ENCODE results near the gene CYP4V2. TPM values are rescaled to one million over a fixed set of nuclear protein-coding genes. Genes with fewer than 3 reads are reported as not detected.
A peak's percentile ranks its signal among the peaks of the same experiment; 100 is the strongest.

CYP4V2 gene
- total RNA-seq, 3 donors from 2014 or later, result 28.2 to 40.8 (median 36.6) TPM

GRCh38 chr4:186148336-186148975 lies 42.9 kb upstream of the CYP4V2 start:
- no peaks in the 10 kb centered on the region for H3K36me3 ChIP-seq
- intact Hi-C loops (cut with DNase I; ENCODE audit: low total_unique reads), result no loop called here
- H3K27me3 ChIP-seq, result no peaks in the 10 kb centered on the region
- H3K9me3 ChIP-seq, result no peaks in the 10 kb centered on the region
- DNase-seq (ENCODE audit: low spot score in 2 of 2), result no peak
- TF ChIP-seq CTCF (IDR thresholded peaks at IDR 0.05) (no peak), POLR2AphosphoS5 (IDR thresholded peaks at IDR 0.05) (no peak), POLR2A (IDR thresholded peaks at IDR 0.05) (no peak)
- no peak overlapping the region for H3K27ac ChIP-seq
- no peaks in the 10 kb centered on the region for H3K4me1 ChIP-seq
- H3K4me3 ChIP-seq, result no peak overlapping the region

- no peaks in the 10 kb centered on the region for H3K36me3 ChIP-seq
- no peaks in the 10 kb centered on the region for H3K4me1 ChIP-seq
- peak overlapping the region; percentile 16 to 43 (median 17) for H3K4me3 ChIP-seq
- H3K27me3 ChIP-seq, result no peaks in the 10 kb centered on the region
- H3K9me3 ChIP-seq, result no peaks in the 10 kb centered on the region
- TF ChIP-seq POLR2A (IDR thresholded peaks at IDR 0.05), result no peak
- TF ChIP-seq CTCF (IDR thresholded peaks at IDR 0.05), result peak in 2 of 3 donors; percentile 43 to 77
- no peak for TF ChIP-seq POLR2AphosphoS5 (IDR thresholded peaks at IDR 0.05)
- intact Hi-C loops (cut with DNase I; ENCODE audit: low total_unique reads), result no loop called here
- peak overlapping the region in 1 of 2 donors; percentile 36 for H3K27ac ChIP-seq
- no peak for DNase-seq (ENCODE audit: low spot score in 2 of 2)
Measured at GRCh38 chr4:186149872-186150271, 41.5 kb upstream of the CYP4V2 start.

GRCh38 chr4:186150926-186151325 lies 40.4 kb upstream of the CYP4V2 start:
- H3K4me1 ChIP-seq, result no peaks in the 10 kb centered on the region
- no peak for DNase-seq (ENCODE audit: low spot score in 2 of 2)
- intact Hi-C loops (cut with DNase I; ENCODE audit: low total_unique reads), result no loop called here
- H3K27me3 ChIP-seq, result no peaks in the 10 kb centered on the region
- no peak overlapping the region for H3K4me3 ChIP-seq
- no peak overlapping the region for H3K27ac ChIP-seq
- TF ChIP-seq CTCF (IDR thresholded peaks at IDR 0.05) (no peak), POLR2A (IDR thresholded peaks at IDR 0.05) (no peak), POLR2AphosphoS5 (IDR thresholded peaks at IDR 0.05) (no peak)
- no peaks in the 10 kb centered on the region for H3K9me3 ChIP-seq
- H3K36me3 ChIP-seq, result no peaks in the 10 kb centered on the region

GRCh38 chr4:186151499-186151898 lies 39.9 kb upstream of the CYP4V2 start:
- Histone ChIP-seq H3K27me3 (no peaks in the 10 kb centered on the region), H3K4me3 (no peak overlapping the region), H3K9me3 (no peaks in the 10 kb centered on the region), H3K4me1 (no peaks in the 10 kb centered on the region), H3K36me3 (no peaks in the 10 kb centered on the region), H3K27ac (no peak overlapping the region)
- intact Hi-C loops (cut with DNase I; ENCODE audit: low total_unique reads), result no loop called here
- TF ChIP-seq POLR2A (IDR thresholded peaks at IDR 0.05) (no peak), CTCF (IDR thresholded peaks at IDR 0.05) (no peak), POLR2AphosphoS5 (IDR thresholded peaks at IDR 0.05) (no peak)
- DNase-seq (ENCODE audit: low spot score in 2 of 2), result no peak

GRCh38 chr4:186158021-186158813 lies 33.1 kb upstream of the CYP4V2 start:
- no peaks in the 10 kb centered on the region for H3K4me1 ChIP-seq
- DNase-seq (ENCODE audit: low spot score in 2 of 2), result no peak
- TF ChIP-seq POLR2AphosphoS5 (IDR thresholded peaks at IDR 0.05), result no peak
- TF ChIP-seq CTCF (IDR thresholded peaks at IDR 0.05), result no peak
- no peak for TF ChIP-seq POLR2A (IDR thresholded peaks at IDR 0.05)
- H3K4me3 ChIP-seq, result no peak overlapping the region
- intact Hi-C loops (cut with DNase I; ENCODE audit: low total_unique reads), result no loop called here
- H3K27ac ChIP-seq, result no peak overlapping the region
- H3K36me3 ChIP-seq, result no peaks in the 10 kb centered on the region
- no peaks in the 10 kb centered on the region for H3K9me3 ChIP-seq
- no peaks in the 10 kb centered on the region for H3K27me3 ChIP-seq
